ENCODE measurements around the gene FNDC8. TPM values are rescaled to one million over a fixed set of nuclear protein-coding genes. Genes with fewer than 3 reads are reported as not detected.

Gene FNDC8
- total and polyA plus RNA-seq, 2 of the 8 experiments (the other 6 are each of a cell fraction or from before 2014, with no cell fraction given): not detected

DNA sequence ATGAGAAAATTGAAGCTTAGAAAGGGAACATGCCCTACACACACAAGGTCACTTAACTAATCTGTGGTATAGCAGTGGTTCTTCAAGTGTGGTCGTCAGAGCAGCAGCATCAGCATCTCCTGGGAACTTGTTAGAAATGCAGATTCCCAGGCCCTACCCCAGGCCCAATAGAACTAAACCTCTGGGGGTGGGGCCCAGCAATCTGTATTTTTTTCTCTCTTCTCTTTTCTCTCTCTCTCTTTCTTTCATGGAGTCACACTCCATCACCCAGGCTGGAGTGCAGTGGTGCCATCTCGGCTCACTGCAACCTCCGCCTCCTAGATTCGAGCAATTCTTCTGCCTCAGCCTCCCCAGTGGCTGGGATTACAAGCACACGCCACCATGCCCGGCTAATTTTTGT, 16.8 kb downstream of the FNDC8 start:
- DNase-seq (ENCODE audit: low read depth in 1 of 2, low spot score in 2 of 2) (no peak), FAIRE-seq (no peak)
- no peak overlapping the region for H3K56ac ChIP-seq (replicated peaks; ENCODE audit: insufficient read length, low read depth, low read length)
- no peak overlapping the region for H2AFZ ChIP-seq (ENCODE audit: low read length)
- H3K4me2 ChIP-seq (ENCODE audit: insufficient read depth in 1 of 2, low read depth in 2 of 2, low read length in 2 of 2): no peak overlapping the region
- ChIA-PET CTCF (ENCODE audit: partially characterized antibody) (no interaction called here), POLR2A (ENCODE audit: partially characterized antibody) (interaction anchor here (0.9 to 6.8 kb wide), 5 partner anchors 8 to 157 kb away, joined by 3 to 84 read pairs (median 6); partner anchors contain the start of gene UNC45B)
- 96% methylated on average over 6 of the region's 6 CpGs; no CpG with 5 or more reads in 1 of the 2 experiments for WGBS, 2 experiments (ENCODE audit: extremely low coverage in 1 of 2, insufficient coverage in 1 of 2, insufficient read length in 1 of 2, insufficient replicate concordance in 2 of 2, low coverage in 1 of 2, low lambda C conversion rate in 2 of 2, missing lambda C conversion rate in 1 of 2)
- no peaks in the 10 kb centered on the region; a peak in 1 of 7 replicates for H3K4me1 ChIP-seq (replicated peaks in 1 of 4; ENCODE audit: control insufficient read depth in 3 of 4, insufficient read depth in 4 of 4, low read length in 3 of 4)
- peaks cover 0 to 24% of the 10 kb centered on the region in 2 experiments; a peak in 3 of 4 replicates for H3K79me2 ChIP-seq (ENCODE audit: control insufficient read depth in 1 of 2, insufficient read depth in 2 of 2, low read length in 2 of 2)
- no peak overlapping the region for H2BK120ac ChIP-seq (replicated peaks; ENCODE audit: low read depth, low read length)
- H3K36me3 ChIP-seq (ENCODE audit: control insufficient read depth in 2 of 4, insufficient read depth in 4 of 4, low read length in 3 of 4): peaks cover 43 to 66% (median 62%) of the 10 kb centered on the region in 4 experiments
- no peak overlapping the region for H3K14ac ChIP-seq (ENCODE audit: insufficient read length)
- H2BK20ac ChIP-seq (ENCODE audit: low read length): no peak overlapping the region
- H2BK12ac ChIP-seq (ENCODE audit: low read depth, low read length): no peak overlapping the region
- H3K4ac ChIP-seq (replicated peaks; ENCODE audit: insufficient read length, low read depth, low read length): no peak overlapping the region
- no peak overlapping the region for H3K4me3 ChIP-seq (ENCODE audit: extremely low read depth in 1 of 4, insufficient read depth in 2 of 4, low read depth in 3 of 4, low read length in 4 of 4)
- H3K23me2 ChIP-seq (ENCODE audit: low read depth, low read length): no peaks in the 10 kb centered on the region
- H3K9me3 ChIP-seq (ENCODE audit: insufficient read depth in 2 of 2, low read depth in 1 of 2, low read length in 1 of 2): no peaks in the 10 kb centered on the region
- no peak overlapping the region for H4K91ac ChIP-seq (replicated peaks; ENCODE audit: insufficient read length, low read length)
- H2BK15ac ChIP-seq (ENCODE audit: low read length): no peak overlapping the region
- H2AK5ac ChIP-seq (ENCODE audit: low read depth, low read length): no peak overlapping the region
- H2BK5ac ChIP-seq (ENCODE audit: low read depth, low read length): no peak overlapping the region
- H3K18ac ChIP-seq (ENCODE audit: extremely low read depth, low read length): no peak overlapping the region
- H4K20me1 ChIP-seq (replicated peaks in 1 of 2; ENCODE audit: control insufficient read depth in 1 of 2, insufficient read depth in 2 of 2, low read length in 2 of 2): peaks cover 2 to 10% of the 10 kb centered on the region in 2 experiments
- H3K27ac ChIP-seq (ENCODE audit: low read depth, low read length): no peak overlapping the region
- no peak overlapping the region for H4K8ac ChIP-seq (ENCODE audit: extremely low read depth, insufficient read depth, low read length)
- H3K27me3 ChIP-seq (replicated peaks in 1 of 4; ENCODE audit: control insufficient read depth in 3 of 4, extremely low read depth in 1 of 4, insufficient read depth in 3 of 4, low read length in 3 of 4): no peaks in the 10 kb centered on the region
- no peaks in the 10 kb centered on the region for H3K79me1 ChIP-seq (ENCODE audit: low read depth, low read length)
- no peak overlapping the region for H4K5ac ChIP-seq (ENCODE audit: insufficient read length, low read depth, low read length)
- no peak overlapping the region for H3K23ac ChIP-seq (ENCODE audit: insufficient read length)
- no peak overlapping the region for H3K9ac ChIP-seq (replicated peaks in 1 of 4; ENCODE audit: extremely low read depth in 1 of 4, low read depth in 3 of 4, low read length in 3 of 4)
- TF ChIP-seq, protein P1, sequence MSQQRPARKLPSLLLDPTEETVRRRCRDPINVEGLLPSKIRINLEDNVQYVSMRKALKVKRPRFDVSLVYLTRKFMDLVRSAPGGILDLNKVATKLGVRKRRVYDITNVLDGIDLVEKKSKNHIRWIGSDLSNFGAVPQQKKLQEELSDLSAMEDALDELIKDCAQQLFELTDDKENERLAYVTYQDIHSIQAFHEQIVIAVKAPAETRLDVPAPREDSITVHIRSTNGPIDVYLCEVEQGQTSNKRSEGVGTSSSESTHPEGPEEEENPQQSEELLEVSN (IDR thresholded peaks at IDR 0.05): no peak
- TF ChIP-seq SP1 (IDR thresholded peaks at IDR 0.05; ENCODE audit: low read depth, low read length) (no peak), RAD21 (IDR thresholded peaks at IDR 0.05 in 1 of 2, conservative IDR thresholded peaks at IDR 0.05 in 1 of 2; ENCODE audit: low read depth in 2 of 2, low read length in 2 of 2) (no peak), TAF7 (optimal IDR thresholded peaks at IDR 0.05; ENCODE audit: borderline replicate concordance, low read depth, low read length) (no peak), TBP (IDR thresholded peaks at IDR 0.05; ENCODE audit: low read depth, low read length) (no peak), ATF2 (IDR thresholded peaks at IDR 0.05; ENCODE audit: low read length) (no peak), CBX5 (IDR thresholded peaks at IDR 0.05; ENCODE audit: low read depth, low read length) (no peak), SIN3A (conservative IDR thresholded peaks at IDR 0.05 in 1 of 2, IDR thresholded peaks at IDR 0.05 in 1 of 2; ENCODE audit: low read depth in 1 of 2, low read length in 2 of 2) (no peak), ZNF274 (IDR thresholded peaks at IDR 0.05; ENCODE audit: borderline replicate concordance, extremely low read depth, low read length) (no peak), SP4 (IDR thresholded peaks at IDR 0.05; ENCODE audit: low read length) (no peak), CHD1 (IDR thresholded peaks at IDR 0.05; ENCODE audit: low read depth, low read length) (no peak), SUZ12 (IDR thresholded peaks at IDR 0.05; ENCODE audit: low read length) (no peak)
